Transverse colon (tissue), 4 donors: ENCODE results near the gene PTPN7.
"Not testable (repeated sequence)": the region's sequence is repeated elsewhere in the genome, so short reads cannot be mapped to it uniquely, and the experiment has no call there.

Experiments
- CTCF ChIP-seq, 5 experiments: fragments of 200-600 bp in 3 of 5; fragments of 450-650 bp in 2 of 5; sonication (generic) in 3 of 5; IDR thresholded peaks; 1 replicate in 2 of 5; 2 replicates in 3 of 5; pipeline ENCODE4 v1.5.1; 2016 to 2017; ENCODE audit warnings: antibody characterized with exemption in 5 of 5, inconsistent platforms in 3 of 5, mild to moderate bottlenecking in 2 of 5, moderate library complexity in 1 of 5
- POLR2A ChIP-seq: fragments of 450-650 bp; IDR thresholded peaks from one replicate; pipeline ENCODE4 v1.6.1; 2016; ENCODE audit warnings: antibody characterized with exemption, mild to moderate bottlenecking, moderate library complexity
- POLR2AphosphoS5 ChIP-seq, 3 donors: sonication (generic); formaldehyde crosslinking; IDR thresholded peaks; one replicate each; pipeline ENCODE4 v1.6.1; 2016; ENCODE audit warnings: antibody characterized with exemption in 3 of 3

- TF ChIP-seq POLR2A; CTCF (IDR thresholded peaks at IDR 0.05); POLR2AphosphoS5 (IDR thresholded peaks at IDR 0.05): not testable (repeated sequence)
These were observed 6.7 kb upstream of the PTPN7 start for GRCh38 chr1:202167054-202167453.
